Measurements from ENCODE around the gene AHCYL1. TPM values are rescaled to one million over a fixed set of nuclear protein-coding genes. Genes with fewer than 3 reads are reported as not detected.

AHCYL1 gene
- total RNA-seq (51.4 and 58.7 TPM in 2 replicates), polyA plus RNA-seq (21.5 and 24.3 TPM in 2 replicates), polyA minus RNA-seq (15.3 and 23.3 TPM in 2 replicates)
- total RNA-seq (2013): 27.4 TPM

DNA sequence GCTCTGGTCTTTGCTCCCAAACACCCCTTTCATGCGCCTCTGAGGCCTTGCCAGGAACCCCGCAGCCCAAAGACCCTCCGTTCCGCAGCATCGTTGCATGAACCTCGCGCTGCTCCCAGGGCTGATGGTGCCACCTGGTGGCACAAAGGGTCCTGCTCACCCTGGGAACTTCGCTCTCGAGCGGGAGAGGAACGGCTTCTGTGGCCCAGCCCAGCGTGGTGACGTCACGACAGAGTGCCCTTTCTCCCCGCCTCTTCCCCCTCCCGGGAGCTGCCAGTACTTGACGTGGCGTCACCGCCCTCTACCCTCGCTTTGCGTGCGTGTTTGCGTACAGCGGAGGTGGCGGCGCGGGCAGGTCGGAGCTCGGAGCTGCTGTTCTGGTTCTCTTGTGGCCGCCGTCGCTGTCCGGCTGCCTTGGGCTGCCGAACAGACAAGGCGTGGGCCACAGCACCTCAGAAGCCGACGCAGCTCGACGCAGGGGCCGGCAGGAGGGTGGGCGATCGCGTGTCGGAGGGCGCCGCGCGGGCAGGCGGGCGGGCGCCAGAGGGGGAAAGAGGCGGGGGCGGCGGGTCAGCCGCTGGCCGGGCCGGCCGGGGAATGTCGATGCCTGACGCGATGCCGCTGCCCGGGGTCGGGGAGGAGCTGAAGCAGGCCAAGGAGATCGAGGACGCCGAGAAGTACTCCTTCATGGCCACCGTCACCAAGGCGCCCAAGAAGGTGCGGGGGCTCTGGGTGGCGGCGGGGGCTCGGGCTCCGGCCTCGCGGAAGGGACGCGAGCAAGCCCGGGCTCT is at the start of gene AHCYL1:
Gene AHCYL1, plus strand, starts transcription at position 310 of the 791 bp plus-strand sequence. Its CDS starts 288 bp downstream, at position 598.
- ATAC-seq (ENCODE audit: low read depth) (peak; percentile 100), DNase-seq (peak; percentile 99)
- intact Hi-C loops (cut with micrococcal nuclease): loop anchor here (1.0 to 5.0 kb wide), 10 partner anchors 27 to 558 kb away; partner anchors contain the start of genes AMPD2, CYB561D1, GNAI3 and GNAT2
- H3K4me1 ChIP-seq (ENCODE audit: control insufficient read depth in 2 of 2, insufficient read depth in 2 of 2, low read length in 2 of 2): peaks cover 22 to 23% of the 10 kb centered on the region in 2 donors
- H3K27me3 Mint-ChIP-seq: no peaks in the 10 kb centered on the region
- H3K27ac Mint-ChIP-seq: peak within 1 kb of the TSS; percentile 98
- H3K9ac ChIP-seq (ENCODE audit: low read length): peak within 1 kb of the TSS; percentile 80
- peaks cover 19% of the 10 kb centered on the region for H4K20me1 ChIP-seq (ENCODE audit: control insufficient read depth, insufficient read depth, low read length, poor library complexity, severe bottlenecking)
- under 1% methylated on average over 79 of the region's 79 CpGs for WGBS (ENCODE audit: insufficient coverage)
- peak within 1 kb of the TSS; percentile 72 to 92 for H3K27ac ChIP-seq (ENCODE audit: low read length in 2 of 2)
- ChIA-PET POLR2A (interaction anchor here (0.7 to 2.1 kb wide), 7 partner anchors 27 to 500 kb away, joined by 3 to 12 read pairs (median 5); partner anchors contain the start of genes GNAI3 and GSTM1), CTCF (interaction anchor here (0.5 to 16.9 kb wide), 68 partner anchors 9 to 1633 kb away, joined by 3 to 667 read pairs (median 4); partner anchors contain the start of genes ATXN7L2, CYB561D1, GNAI3 and GSTM3)
- H3K4me1 Mint-ChIP-seq: peaks cover 47% of the 10 kb centered on the region
- H2AFZ ChIP-seq (ENCODE audit: insufficient read depth, low read depth, low read length, poor library complexity, severe bottlenecking): peak within 1 kb of the TSS; percentile 81
- H3K4me3 ChIP-seq (ENCODE audit: control extremely low read depth in 1 of 5, extremely low read depth in 1 of 5, insufficient read depth in 1 of 5, low read depth in 2 of 5, low read length in 4 of 5): peak within 1 kb of the TSS; percentile 59 to 88 (median 82)
- H3K79me2 ChIP-seq (ENCODE audit: control insufficient read depth, insufficient read depth, low read length): peaks cover 49% of the 10 kb centered on the region
- peak within 1 kb of the TSS; percentile 99 for H3K4me3 Mint-ChIP-seq
- H3K4me2 ChIP-seq (replicated peaks; ENCODE audit: low read depth, low read length, poor library complexity, severe bottlenecking): peak within 1 kb of the TSS; percentile 91
- peaks cover 0 to 5% of the 10 kb centered on the region in 2 experiments for H3K36me3 ChIP-seq (replicated peaks in 1 of 2; ENCODE audit: control extremely low read depth in 1 of 2, control insufficient read depth in 1 of 2, extremely low read depth in 1 of 2, insufficient read depth in 2 of 2, low read length in 1 of 2)
- no peaks in the 10 kb centered on the region for H3K9me3 Mint-ChIP-seq (ENCODE audit: insufficient read depth)
- TF ChIP-seq, protein P1, sequence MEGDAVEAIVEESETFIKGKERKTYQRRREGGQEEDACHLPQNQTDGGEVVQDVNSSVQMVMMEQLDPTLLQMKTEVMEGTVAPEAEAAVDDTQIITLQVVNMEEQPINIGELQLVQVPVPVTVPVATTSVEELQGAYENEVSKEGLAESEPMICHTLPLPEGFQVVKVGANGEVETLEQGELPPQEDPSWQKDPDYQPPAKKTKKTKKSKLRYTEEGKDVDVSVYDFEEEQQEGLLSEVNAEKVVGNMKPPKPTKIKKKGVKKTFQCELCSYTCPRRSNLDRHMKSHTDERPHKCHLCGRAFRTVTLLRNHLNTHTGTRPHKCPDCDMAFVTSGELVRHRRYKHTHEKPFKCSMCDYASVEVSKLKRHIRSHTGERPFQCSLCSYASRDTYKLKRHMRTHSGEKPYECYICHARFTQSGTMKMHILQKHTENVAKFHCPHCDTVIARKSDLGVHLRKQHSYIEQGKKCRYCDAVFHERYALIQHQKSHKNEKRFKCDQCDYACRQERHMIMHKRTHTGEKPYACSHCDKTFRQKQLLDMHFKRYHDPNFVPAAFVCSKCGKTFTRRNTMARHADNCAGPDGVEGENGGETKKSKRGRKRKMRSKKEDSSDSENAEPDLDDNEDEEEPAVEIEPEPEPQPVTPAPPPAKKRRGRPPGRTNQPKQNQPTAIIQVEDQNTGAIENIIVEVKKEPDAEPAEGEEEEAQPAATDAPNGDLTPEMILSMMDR (IDR thresholded peaks at IDR 0.05): peak; percentile 93
- no peak for TF ChIP-seq EZH2 (IDR thresholded peaks at IDR 0.05; ENCODE audit: borderline replicate concordance, insufficient read depth, low read depth, low read length, poor library complexity, severe bottlenecking)
- H3K9me3 ChIP-seq (ENCODE audit: control extremely low read depth in 1 of 3, control insufficient read depth in 2 of 3, insufficient read depth in 1 of 3, low read length in 2 of 3): no peaks in the 10 kb centered on the region
- H3K27me3 ChIP-seq (replicated peaks in 1 of 4; ENCODE audit: control extremely low read depth in 1 of 4, control insufficient read depth in 3 of 4, insufficient read depth in 4 of 4, low read length in 3 of 4): no peaks in the 10 kb centered on the region

All from B cell (primary cell).